Sigmoid colon (tissue), 4 donors: ENCODE measurements around the gene RABGAP1L.

Experiments
- EP300 ChIP-seq, 4 donors: sonication (generic); formaldehyde crosslinking; IDR thresholded peaks; one replicate each; pipeline ENCODE4 v1.6.1; 2017; ENCODE audit warnings: antibody characterized with exemption in 4 of 4
- POLR2AphosphoS5 ChIP-seq, 4 donors: sonication (generic); formaldehyde crosslinking; IDR thresholded peaks; one replicate each; pipeline ENCODE4 v1.6.1; 2017; ENCODE audit warnings: antibody characterized with exemption in 4 of 4
- TF ChIP-seq, protein P1 (sequence below), 4 experiments: fragments of 450-650 bp in 3 of 4; fragments of 200-600 bp in 1 of 4; IDR thresholded peaks; one replicate each; pipeline ENCODE4 v1.5.1; 2016 to 2019; ENCODE audit warnings: antibody characterized with exemption in 4 of 4, mild to moderate bottlenecking in 3 of 4, moderate library complexity in 2 of 4

DNA sequence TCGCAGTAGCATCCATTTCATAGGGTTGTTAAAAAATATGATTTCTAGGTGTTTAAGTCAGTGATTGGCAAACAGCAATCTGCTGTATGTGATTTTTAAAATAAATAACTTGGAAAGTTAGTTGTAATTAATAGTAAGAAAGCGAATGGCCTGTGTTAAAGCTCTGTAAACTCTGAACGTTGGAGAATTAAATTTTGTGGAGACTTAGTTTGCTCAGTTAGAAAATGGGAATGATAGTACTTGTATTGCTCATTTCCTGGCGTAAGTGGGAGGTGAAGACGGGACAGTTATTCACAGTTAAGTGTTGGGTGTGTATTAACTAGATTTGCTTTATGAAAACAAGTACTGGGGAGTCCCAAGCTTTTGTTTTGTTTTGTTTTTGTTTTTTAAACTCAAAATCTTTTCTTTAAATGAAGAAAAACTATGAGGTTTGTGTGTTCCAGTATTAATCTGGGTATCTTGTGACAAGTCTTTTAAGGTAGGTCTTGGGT, 841.4 kb downstream of the RABGAP1L start:
- TF ChIP-seq EP300 (IDR thresholded peaks at IDR 0.05): no peak
- TF ChIP-seq, protein P1, sequence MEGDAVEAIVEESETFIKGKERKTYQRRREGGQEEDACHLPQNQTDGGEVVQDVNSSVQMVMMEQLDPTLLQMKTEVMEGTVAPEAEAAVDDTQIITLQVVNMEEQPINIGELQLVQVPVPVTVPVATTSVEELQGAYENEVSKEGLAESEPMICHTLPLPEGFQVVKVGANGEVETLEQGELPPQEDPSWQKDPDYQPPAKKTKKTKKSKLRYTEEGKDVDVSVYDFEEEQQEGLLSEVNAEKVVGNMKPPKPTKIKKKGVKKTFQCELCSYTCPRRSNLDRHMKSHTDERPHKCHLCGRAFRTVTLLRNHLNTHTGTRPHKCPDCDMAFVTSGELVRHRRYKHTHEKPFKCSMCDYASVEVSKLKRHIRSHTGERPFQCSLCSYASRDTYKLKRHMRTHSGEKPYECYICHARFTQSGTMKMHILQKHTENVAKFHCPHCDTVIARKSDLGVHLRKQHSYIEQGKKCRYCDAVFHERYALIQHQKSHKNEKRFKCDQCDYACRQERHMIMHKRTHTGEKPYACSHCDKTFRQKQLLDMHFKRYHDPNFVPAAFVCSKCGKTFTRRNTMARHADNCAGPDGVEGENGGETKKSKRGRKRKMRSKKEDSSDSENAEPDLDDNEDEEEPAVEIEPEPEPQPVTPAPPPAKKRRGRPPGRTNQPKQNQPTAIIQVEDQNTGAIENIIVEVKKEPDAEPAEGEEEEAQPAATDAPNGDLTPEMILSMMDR (IDR thresholded peaks at IDR 0.05): no peak
- no peak for TF ChIP-seq POLR2AphosphoS5 (IDR thresholded peaks at IDR 0.05)
